Smooth muscle cell (in vitro differentiated cells): ENCODE results near the gene DGKQ. TPM values are rescaled to one million over a fixed set of nuclear protein-coding genes. Genes with fewer than 3 reads are reported as not detected.
"Not testable (repeated sequence)": the region's sequence is repeated elsewhere in the genome, so short reads cannot be mapped to it uniquely, and the experiment has no call there.

Source experiments
- DNase-seq: peaks from one replicate; lab custom pipeline; 2025; ENCODE audit not compliant: unreplicated experiment; lab: John Stamatoyannopoulos, UW
- H2AFZ ChIP-seq: fragments of 200-600 bp; sonication (generic); 2 replicates; pipeline ENCODE4 v1.6.0; 2016; ENCODE audit warnings: antibody characterized with exemption, low read depth, mild to moderate bottlenecking
- H3F3A ChIP-seq: fragments of 200-600 bp; sonication (generic); 2 replicates; pipeline ENCODE4 v1.6.0; 2017; ENCODE audit warnings: antibody characterized with exemption, low read depth
- H3K27ac ChIP-seq: fragments of 200-600 bp; sonication (generic); 2 replicates; pipeline ENCODE4 v1.5.1; 2016; ENCODE audit warnings: low read depth, mild to moderate bottlenecking
- H3K27me3 ChIP-seq: fragments of 200-600 bp; sonication (generic); 2 replicates; pipeline ENCODE4 v1.6.1; 2016; ENCODE audit warnings: low read depth, mild to moderate bottlenecking
- H3K36me3 ChIP-seq: fragments of 200-600 bp; sonication (generic); 2 replicates; pipeline ENCODE4 v1.5.1; 2016; ENCODE audit warnings: low read depth
- H3K4me1 ChIP-seq: fragments of 200-600 bp; sonication (generic); 2 replicates; pipeline ENCODE4 v1.5.1; 2016; ENCODE audit warnings: low read depth
- H3K4me2 ChIP-seq: fragments of 200-600 bp; sonication (generic); 2 replicates; pipeline ENCODE4 v1.6.0; 2016; ENCODE audit warnings: mild to moderate bottlenecking
- H3K4me3 ChIP-seq: fragments of 200-600 bp; sonication (generic); 2 replicates; pipeline ENCODE4 v1.5.1; 2016; ENCODE audit warnings: mild to moderate bottlenecking
- H3K79me2 ChIP-seq: fragments of 200-600 bp; sonication (generic); 2 replicates; pipeline ENCODE4 v1.6.0; 2016; ENCODE audit warnings: low read depth, mild to moderate bottlenecking
- H3K9ac ChIP-seq: fragments of 200-600 bp; sonication (generic); 2 replicates; pipeline ENCODE4 v1.6.0; 2016; ENCODE audit warnings: low read depth
- H3K9me3 ChIP-seq: fragments of 200-600 bp; sonication (generic); replicated peaks from 2 replicates; pipeline ENCODE4 v1.5.1; 2016; ENCODE audit warnings: low read depth
- H4K20me1 ChIP-seq: fragments of 200-600 bp; sonication (generic); 2 replicates; pipeline ENCODE4 v1.6.0; 2016; ENCODE audit warnings: low read depth
- WGBS: methylation state at CpG from one replicate; pipeline ENCODE4 v1.1.7; 2016; ENCODE audit warnings: low lambda C conversion rate; 5-methylcytosine and 5-hydroxymethylcytosine counted together
- polyA plus RNA-seq: library from polyadenylated mRNA; unstranded; fragments of >200 nt; fragmentation: Nextera tagmentation; extraction: Ambion mirVana; gene quantifications from 2 replicates; pipeline ENCODE4 v1.2.1, GENCODE V29; 2016
- total RNA-seq: library from RNA; depleted of rRNA; stranded (reverse); fragments of >200 nt; gene quantifications from 2 replicates; pipeline ENCODE4 v1.2.3, GENCODE V29; 2014
- TF ChIP-seq, protein P1 (sequence below): fragments of 200-600 bp; sonication (generic); IDR thresholded peaks from 2 replicates; pipeline ENCODE4 v1.5.1; 2017; ENCODE audit warnings: borderline replicate concordance, mild to moderate bottlenecking, antibody characterized with exemption; ENCODE audit not compliant: insufficient read depth, poor library complexity, severe bottlenecking

The DGKQ gene
- total and polyA plus RNA-seq, 2 experiments from 2014 or later: 4.2 to 16.2 TPM

DNA sequence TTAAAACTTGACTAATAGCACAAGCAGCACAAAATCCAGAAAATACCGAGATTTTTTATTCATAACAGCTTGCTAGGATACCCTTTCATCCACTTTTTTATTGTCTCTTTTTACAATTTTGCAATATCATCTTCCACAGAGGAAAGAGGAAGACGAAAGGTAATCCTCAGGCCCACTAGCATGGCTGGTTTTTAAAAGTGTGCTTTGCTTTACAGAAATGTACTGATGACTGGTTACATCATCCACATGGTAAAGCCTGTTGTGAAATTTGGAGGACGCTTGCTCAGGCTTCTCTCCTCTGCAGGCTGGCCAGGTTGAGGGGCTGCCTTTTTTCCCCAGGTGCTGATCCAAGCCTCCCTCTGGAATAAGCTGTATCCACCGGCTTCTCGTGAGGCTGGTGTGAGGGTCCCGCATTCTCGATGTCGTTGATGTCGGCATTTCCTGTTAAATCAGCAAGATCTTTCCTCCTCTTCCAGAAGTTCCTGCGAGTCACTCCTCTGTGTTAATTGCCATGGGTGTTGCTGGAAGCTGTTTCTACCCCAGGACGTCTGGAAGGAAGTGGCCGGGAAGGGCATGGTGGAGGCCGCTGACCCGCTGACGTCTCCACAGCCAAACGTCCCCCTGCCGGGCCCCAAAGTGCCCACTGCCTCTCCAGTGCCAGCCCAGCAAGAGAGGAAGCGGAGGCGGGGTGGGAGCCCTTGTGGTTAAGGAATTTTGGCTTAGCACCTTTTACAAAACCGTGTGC, 5.8 kb upstream of the DGKQ start:
- H3K9ac ChIP-seq: peak overlapping the region; percentile 43

DNA sequence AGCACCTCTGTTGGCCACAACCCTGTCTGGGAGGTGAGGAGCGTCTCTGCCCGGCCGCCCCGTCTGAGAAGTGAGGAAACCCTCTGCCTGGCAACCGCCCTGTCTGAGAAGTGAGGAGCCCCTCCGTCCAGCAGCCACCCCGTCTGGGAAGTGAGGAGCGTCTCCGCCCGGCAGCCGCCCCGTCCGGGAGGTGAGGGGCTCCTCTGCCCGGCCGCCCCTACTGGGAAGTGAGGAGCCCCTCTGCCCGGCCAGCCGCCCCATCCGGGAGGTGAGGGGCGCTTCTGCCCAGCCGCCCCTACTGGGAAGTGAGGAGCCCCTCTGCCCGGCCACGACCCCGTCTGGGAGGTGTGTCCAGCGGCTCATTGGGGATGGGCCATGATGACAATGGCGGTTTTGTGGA, 2.6 kb upstream of the DGKQ start:
- 97% methylated on average over 12 of the region's 25 CpGs for WGBS
- not testable (repeated sequence) for H3K9ac ChIP-seq, H3K4me1 ChIP-seq, H3K27me3 ChIP-seq, H3K4me2 ChIP-seq, H3K36me3 ChIP-seq, H3F3A ChIP-seq, DNase-seq, H3K9me3 ChIP-seq, H3K79me2 ChIP-seq, H3K4me3 ChIP-seq, H3K27ac ChIP-seq, H2AFZ ChIP-seq
- H4K20me1 ChIP-seq: peaks cover 18% of the 10 kb centered on the region

More for the DNA sequence above, 5.8 kb upstream of the DGKQ start:
- H4K20me1 ChIP-seq: no peaks in the 10 kb centered on the region
- 23% methylated on average over 20 of the region's 20 CpGs for WGBS
- no peak overlapping the region for H3K4me3 ChIP-seq
- peak overlapping the region; percentile 95 for H2AFZ ChIP-seq
- no peak for DNase-seq
- TF ChIP-seq, protein P1, sequence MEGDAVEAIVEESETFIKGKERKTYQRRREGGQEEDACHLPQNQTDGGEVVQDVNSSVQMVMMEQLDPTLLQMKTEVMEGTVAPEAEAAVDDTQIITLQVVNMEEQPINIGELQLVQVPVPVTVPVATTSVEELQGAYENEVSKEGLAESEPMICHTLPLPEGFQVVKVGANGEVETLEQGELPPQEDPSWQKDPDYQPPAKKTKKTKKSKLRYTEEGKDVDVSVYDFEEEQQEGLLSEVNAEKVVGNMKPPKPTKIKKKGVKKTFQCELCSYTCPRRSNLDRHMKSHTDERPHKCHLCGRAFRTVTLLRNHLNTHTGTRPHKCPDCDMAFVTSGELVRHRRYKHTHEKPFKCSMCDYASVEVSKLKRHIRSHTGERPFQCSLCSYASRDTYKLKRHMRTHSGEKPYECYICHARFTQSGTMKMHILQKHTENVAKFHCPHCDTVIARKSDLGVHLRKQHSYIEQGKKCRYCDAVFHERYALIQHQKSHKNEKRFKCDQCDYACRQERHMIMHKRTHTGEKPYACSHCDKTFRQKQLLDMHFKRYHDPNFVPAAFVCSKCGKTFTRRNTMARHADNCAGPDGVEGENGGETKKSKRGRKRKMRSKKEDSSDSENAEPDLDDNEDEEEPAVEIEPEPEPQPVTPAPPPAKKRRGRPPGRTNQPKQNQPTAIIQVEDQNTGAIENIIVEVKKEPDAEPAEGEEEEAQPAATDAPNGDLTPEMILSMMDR: no peak
- H3F3A ChIP-seq: no peaks in the 10 kb centered on the region
- no peaks in the 10 kb centered on the region for H3K4me1 ChIP-seq
- H3K27me3 ChIP-seq: no peaks in the 10 kb centered on the region
- no peaks in the 10 kb centered on the region for H3K9me3 ChIP-seq
- H3K27ac ChIP-seq: peak overlapping the region; percentile 60
- no peaks in the 10 kb centered on the region for H3K79me2 ChIP-seq
- H3K36me3 ChIP-seq: no peaks in the 10 kb centered on the region
- peak overlapping the region; percentile 70 for H3K4me2 ChIP-seq

DNA sequence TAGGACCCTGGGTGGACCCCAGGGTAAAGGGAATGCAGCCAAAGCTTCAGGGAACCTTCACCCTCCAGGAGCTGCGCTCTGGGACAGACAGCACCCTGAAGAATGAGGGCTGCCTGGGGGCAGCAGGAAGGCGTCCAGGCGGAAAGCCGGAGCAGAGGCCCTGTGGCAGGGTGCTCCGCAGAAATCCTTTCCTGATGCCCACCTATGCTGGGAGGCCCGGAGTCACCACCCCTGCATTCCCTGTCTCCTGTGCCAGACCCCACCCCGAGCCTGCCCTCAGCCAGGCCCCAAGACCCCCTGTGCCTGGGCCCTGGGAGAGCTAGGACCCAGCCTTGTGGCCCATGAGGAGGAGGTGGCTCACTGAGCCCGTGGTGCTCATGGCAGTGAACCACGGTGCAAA, 1.3 kb upstream of the DGKQ start:
- H2AFZ ChIP-seq: no peak overlapping the region
- 98% methylated on average over 8 of the region's 9 CpGs for WGBS
- no peaks in the 10 kb centered on the region for H3F3A ChIP-seq
- no peaks in the 10 kb centered on the region for H3K9me3 ChIP-seq
- no peak overlapping the region for H3K4me2 ChIP-seq
- H3K27ac ChIP-seq: no peak overlapping the region
- H3K4me1 ChIP-seq: peaks cover 5% of the 10 kb centered on the region
- no peak for DNase-seq
- TF ChIP-seq, protein P1: no peak
- H3K9ac ChIP-seq: no peak overlapping the region
- H3K79me2 ChIP-seq: peaks cover 7% of the 10 kb centered on the region
- H4K20me1 ChIP-seq: peaks cover 31% of the 10 kb centered on the region
- no peaks in the 10 kb centered on the region for H3K27me3 ChIP-seq
- no peaks in the 10 kb centered on the region for H3K36me3 ChIP-seq
- H3K4me3 ChIP-seq: no peak overlapping the region

DNA sequence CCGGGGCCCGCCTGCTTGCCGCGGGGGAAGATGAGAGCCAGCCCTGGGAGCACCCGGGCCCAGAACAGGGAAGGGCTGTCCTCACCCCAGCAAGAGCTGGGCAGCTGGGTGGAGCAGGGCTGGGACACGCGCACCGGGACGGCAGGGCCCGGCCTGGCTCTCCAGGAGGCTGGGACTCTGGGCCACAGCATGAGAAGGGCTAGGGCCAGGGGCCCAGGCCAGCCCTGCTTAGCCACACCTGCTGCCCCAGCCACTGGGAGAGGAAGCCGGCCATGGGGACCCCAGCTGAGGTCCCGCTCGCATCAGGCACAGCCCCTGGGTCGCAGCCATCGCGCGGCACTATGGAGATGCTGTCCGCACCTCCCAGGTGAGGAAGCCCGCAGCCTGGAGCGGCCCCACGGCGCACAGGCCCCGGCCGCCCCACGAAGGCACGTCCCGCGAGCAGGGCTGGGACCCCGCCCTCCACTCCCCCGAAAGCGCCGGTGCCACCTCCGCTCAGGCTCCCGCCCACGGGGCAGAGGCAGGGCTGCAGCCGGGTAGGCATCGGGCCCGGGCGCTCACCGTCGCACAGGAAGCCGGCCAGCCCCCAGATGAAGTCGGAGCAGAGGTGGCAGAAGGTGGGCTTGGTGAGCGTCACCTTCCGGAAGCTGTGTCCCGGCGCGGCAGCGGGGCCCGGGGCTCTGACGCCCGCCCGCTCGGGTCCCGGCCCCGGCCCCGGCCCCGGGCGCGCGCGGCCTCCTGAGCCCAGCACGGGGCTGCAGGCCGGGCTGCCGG, 531 bp downstream of the DGKQ start:
- Histone ChIP-seq H3K27ac (no peak overlapping the region), H3K4me2 (peak overlapping the region; percentile 100), H3K4me3 (peak overlapping the region; percentile 85), H3K36me3 (no peaks in the 10 kb centered on the region), H3K9ac (peak overlapping the region; percentile 39), H3K27me3 (peaks cover 5% of the 10 kb centered on the region), H2AFZ (no peak overlapping the region), H3F3A (no peaks in the 10 kb centered on the region), H3K4me1 (peaks cover 5% of the 10 kb centered on the region), H3K79me2 (peaks cover 7% of the 10 kb centered on the region), H4K20me1 (peaks cover 44% of the 10 kb centered on the region), H3K9me3 (no peaks in the 10 kb centered on the region)
- TF ChIP-seq, protein P1: no peak
- DNase-seq: no peak
- WGBS: 6% methylated on average over 46 of the region's 65 CpGs
